B cell (primary cell): ENCODE data around the gene RPSA.

Experiments
- CTCF ChIP-seq: fragments of 200-600 bp; IDR thresholded peaks from one replicate; pipeline ENCODE4 v1.8.0; 2022; ENCODE audit warnings: antibody characterized with exemption, mild to moderate bottlenecking
- EZH2 ChIP-seq: IDR thresholded peaks from 2 replicates; pipeline ENCODE4 v1.6.1; 2012; ENCODE audit warnings: borderline replicate concordance, low read depth, mild to moderate bottlenecking, moderate library complexity, low read length; ENCODE audit not compliant: insufficient read depth, poor library complexity, severe bottlenecking

- TF ChIP-seq CTCF (no peak), EZH2 (no peak)
Observed at GRCh38 chr3:39409514-39410136, 3.1 kb downstream of the RPSA start.
